Effector memory CD8-positive, alpha-beta T cell (primary cell): ENCODE data around the gene CFDP1.
A peak's percentile ranks its signal among the peaks of the same experiment; 100 is the strongest.

Experiments
- ATAC-seq: fragments of 150-1000 bp; cut with Tn5 transposase; replicated peaks from 2 replicates; pipeline ENCODE4 v1.10.0; 2021; ENCODE audit warnings: mild to moderate bottlenecking, moderate library complexity
- DNase-seq, 3 experiments: peaks; one replicate each; pipeline ENCODE4 v3.0.0; 2021
- H3K27ac Mint-ChIP-seq, 2 donors: one replicate each; pipeline ENCODE4 v1.8.0; 2022; ENCODE audit warnings: mild to moderate bottlenecking in 2 of 2, mixed read lengths in 2 of 2, moderate library complexity in 2 of 2
- H3K27me3 Mint-ChIP-seq, 2 donors: one replicate each; pipeline ENCODE4 v1.8.0; 2022; ENCODE audit warnings: mixed read lengths in 2 of 2
- H3K36me3 Mint-ChIP-seq: one replicate; pipeline ENCODE4 v1.8.0; 2022; ENCODE audit warnings: mild to moderate bottlenecking, moderate library complexity, mixed read lengths; ENCODE audit not compliant: insufficient read depth
- H3K4me1 Mint-ChIP-seq, 2 donors: one replicate each; pipeline ENCODE4 v1.8.0; 2022; ENCODE audit warnings: low read depth in 2 of 2, mixed read lengths in 2 of 2
- H3K4me3 Mint-ChIP-seq, 2 donors: one replicate each; pipeline ENCODE4 v1.8.0; 2022; ENCODE audit warnings: mild to moderate bottlenecking in 2 of 2, mixed read lengths in 2 of 2, moderate library complexity in 2 of 2
- H3K9me3 Mint-ChIP-seq, 2 donors: one replicate each; pipeline ENCODE4 v1.8.0; 2022; ENCODE audit warnings: mixed read lengths in 2 of 2
- total RNA-seq, 9 experiments: gene quantifications; one replicate each; lab custom pipeline; 2026; lab: John Stamatoyannopoulos, UW

Gene CFDP1
- total RNA-seq: 14.5 to 37.0 (median 22.4) reads per million in 9 experiments

DNA sequence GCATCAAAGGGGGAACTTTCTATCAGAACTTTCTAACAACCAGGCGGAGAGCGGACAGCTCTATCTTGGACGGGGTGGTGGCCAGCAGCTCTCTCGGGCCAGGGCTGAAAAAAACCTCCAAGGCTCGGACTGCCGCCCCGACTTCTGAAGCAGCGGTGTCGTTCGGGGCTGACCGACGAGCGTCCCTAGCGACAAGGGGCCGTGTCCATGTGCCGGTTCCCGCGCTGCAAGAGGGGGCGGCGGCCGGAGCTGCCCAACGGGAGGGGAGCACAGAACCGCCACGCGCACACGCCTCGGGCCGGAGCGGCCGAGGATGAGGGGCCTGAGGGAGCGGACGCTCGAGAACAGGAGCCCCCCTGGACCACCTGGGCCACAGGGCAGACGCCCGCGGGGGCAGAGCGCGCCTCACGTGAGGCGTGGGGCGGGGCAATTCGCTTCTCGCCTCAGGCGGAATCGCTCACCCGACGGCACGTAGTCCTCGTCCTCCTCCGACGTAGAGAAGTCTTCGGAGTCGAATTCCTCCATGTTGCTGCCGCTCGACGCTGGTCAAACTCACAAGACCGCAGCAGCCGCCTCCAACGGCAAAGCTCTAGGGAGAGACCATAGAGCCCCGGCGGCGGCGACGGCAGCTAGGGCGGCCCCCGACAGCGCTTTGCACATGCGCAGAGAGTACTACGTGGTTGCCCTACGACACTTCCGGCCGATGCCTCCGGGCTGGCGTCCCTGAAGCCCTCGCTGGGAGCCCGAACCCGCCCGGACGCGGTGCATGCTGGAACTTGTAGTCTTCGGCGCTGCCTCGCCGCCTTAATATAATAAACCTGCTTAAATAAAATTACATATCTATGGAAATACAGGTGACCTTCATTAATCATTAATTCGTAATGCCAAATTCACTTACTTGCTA, at the start of gene CFDP1:
CFDP1 (minus strand) TSS at position 676 of the 904 bp plus-strand sequence; CDS start at position 525, 151 bp downstream.
- peak; percentile 85 for ATAC-seq
- peaks cover 42% of the 10 kb centered on the region for H3K36me3 Mint-ChIP-seq
- peaks cover 17 to 29% of the 10 kb centered on the region in 2 donors for H3K4me1 Mint-ChIP-seq

DNA sequence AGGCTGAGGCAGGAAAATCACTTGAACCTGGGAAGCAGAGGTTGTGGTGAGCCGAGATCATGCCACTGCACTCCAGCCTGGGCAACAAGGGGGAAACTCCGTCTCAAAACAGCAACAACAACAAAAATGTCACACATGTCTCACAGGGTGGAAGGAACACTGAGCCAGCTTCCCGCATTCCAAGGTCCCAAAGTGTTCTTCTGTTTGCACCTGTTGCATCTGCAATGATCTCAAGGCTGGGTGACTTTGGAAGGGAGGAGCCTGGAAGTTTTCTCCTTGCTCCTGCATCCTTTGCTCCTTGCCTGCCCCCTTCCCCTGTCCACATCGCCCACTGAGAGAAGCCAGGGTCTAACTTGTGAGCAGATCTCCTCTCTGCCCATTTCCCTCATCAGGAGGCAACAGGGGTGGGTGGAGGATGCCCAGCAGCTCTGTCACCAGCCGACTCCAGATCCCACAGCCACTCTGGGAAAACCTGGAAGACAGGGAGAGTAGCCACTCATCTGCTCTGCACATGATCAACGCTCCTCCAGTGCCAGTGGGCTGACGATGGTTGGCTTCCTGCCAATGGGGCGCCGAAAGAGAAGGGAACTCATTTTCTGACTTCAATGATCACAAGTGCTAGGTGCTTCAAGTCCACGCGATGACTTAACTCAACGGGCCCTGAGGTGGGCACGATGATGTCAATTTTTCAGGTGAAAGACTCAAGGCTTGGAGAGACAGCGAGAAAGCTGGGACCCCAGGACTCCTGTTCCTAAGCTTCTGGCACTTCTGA, 49.3 kb upstream of the CFDP1 start:
- no peaks in the 10 kb centered on the region for H3K4me1 Mint-ChIP-seq
- H3K9me3 Mint-ChIP-seq: no peaks in the 10 kb centered on the region
- DNase-seq: no peak
- ATAC-seq: no peak
- no peak overlapping the region for H3K4me3 Mint-ChIP-seq
- peaks cover 7% of the 10 kb centered on the region for H3K36me3 Mint-ChIP-seq
- H3K27me3 Mint-ChIP-seq: peaks cover 20 to 68% of the 10 kb centered on the region in 2 donors
- no peak overlapping the region for H3K27ac Mint-ChIP-seq

More for the DNA sequence above, at the start of gene CFDP1:
- Mint-ChIP-seq H3K4me3 (peak within 1 kb of the TSS; percentile 90 to 94), H3K27me3 (no peaks in the 10 kb centered on the region), H3K9me3 (peaks cover 0 to 3% of the 10 kb centered on the region in 2 donors), H3K27ac (peak within 1 kb of the TSS; percentile 99)
- peak; percentile 94 to 96 (median 94) for DNase-seq

DNA sequence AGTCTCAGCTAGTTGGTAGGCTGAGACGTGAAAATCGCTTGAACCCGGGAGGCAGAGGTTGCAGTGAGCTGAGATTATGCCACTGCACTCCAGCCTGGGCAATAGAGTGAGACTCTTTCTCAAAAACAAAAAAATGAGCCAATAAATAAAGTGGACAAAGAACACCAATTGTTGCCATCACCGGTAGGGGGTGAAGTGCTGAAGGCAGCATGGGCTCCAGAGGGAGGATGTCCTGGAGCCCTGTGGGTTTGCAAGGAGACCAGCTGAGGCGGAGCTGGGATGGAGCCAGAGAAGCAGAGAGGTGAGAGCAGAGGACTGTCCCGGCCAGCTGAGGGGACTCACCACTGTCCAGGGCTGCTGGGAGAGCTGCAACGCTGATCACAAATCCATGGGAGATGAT, 48.2 kb upstream of the CFDP1 start:
- Mint-ChIP-seq H3K27me3 (peaks cover 14 to 67% of the 10 kb centered on the region in 2 donors), H3K36me3 (peaks cover 7% of the 10 kb centered on the region), H3K27ac (no peak overlapping the region), H3K4me3 (no peak overlapping the region), H3K9me3 (no peaks in the 10 kb centered on the region), H3K4me1 (no peaks in the 10 kb centered on the region)
- no peak for ATAC-seq
- no peak for DNase-seq

- H3K4me1 Mint-ChIP-seq: no peaks in the 10 kb centered on the region
- ATAC-seq (no peak), DNase-seq (no peak)
- peaks cover 7% of the 10 kb centered on the region for H3K36me3 Mint-ChIP-seq
- H3K9me3 Mint-ChIP-seq: no peaks in the 10 kb centered on the region
- H3K27me3 Mint-ChIP-seq: peaks cover 6 to 59% of the 10 kb centered on the region in 2 donors
- H3K4me3 Mint-ChIP-seq: no peak overlapping the region
- no peak overlapping the region for H3K27ac Mint-ChIP-seq
Observed at GRCh38 chr16:75479421-75479990, 46.2 kb upstream of the CFDP1 start.

DNA sequence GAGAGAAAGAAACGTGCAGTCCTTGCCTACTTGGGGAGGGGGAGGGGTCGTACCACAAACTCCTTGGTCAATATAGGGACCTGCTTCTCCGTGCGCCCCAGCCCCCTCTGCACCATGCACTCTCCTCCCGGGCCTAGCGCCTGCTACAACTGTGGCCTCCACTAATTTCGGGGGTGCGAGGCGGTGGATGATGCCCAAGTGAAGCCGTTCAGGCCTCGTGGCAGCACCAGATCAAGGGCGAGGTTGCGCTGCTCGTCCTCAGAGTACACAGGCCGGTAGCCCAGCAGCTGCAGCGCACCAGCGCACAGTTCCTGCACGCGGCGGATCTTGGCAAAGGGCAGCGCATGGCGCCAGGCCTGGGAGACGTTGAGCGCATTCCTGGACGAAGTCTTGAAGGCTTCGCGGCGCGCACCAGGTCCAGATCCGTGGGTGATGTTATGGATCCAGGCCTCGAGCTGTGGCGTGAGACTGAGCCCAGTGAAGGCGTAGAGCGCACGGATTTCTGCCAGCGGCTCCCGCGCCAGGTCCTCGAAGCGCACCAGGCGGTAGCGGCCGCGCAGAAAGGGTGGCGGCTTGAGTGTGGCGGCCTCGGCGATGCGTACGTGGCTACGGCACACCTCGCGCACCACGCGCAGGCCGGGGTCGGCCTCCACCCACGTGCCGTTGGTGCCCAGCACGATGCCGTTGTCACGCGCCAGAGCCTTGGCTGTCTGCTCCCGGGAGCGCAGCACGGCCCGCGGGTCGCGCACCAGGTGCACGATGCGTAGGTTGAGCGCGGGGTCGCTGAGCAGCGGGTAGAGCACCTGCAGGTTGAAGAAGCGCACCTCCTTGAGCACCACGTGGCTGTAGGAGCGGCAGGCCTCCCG, 45.4 kb upstream of the CFDP1 start:
- H3K27me3 Mint-ChIP-seq: peaks cover 6 to 59% of the 10 kb centered on the region in 2 donors
- H3K4me3 Mint-ChIP-seq: no peak overlapping the region
- no peak for ATAC-seq
- DNase-seq: no peak
- H3K27ac Mint-ChIP-seq: no peak overlapping the region
- no peaks in the 10 kb centered on the region for H3K9me3 Mint-ChIP-seq
- no peaks in the 10 kb centered on the region for H3K4me1 Mint-ChIP-seq
- H3K36me3 Mint-ChIP-seq: peaks cover 4% of the 10 kb centered on the region

DNA sequence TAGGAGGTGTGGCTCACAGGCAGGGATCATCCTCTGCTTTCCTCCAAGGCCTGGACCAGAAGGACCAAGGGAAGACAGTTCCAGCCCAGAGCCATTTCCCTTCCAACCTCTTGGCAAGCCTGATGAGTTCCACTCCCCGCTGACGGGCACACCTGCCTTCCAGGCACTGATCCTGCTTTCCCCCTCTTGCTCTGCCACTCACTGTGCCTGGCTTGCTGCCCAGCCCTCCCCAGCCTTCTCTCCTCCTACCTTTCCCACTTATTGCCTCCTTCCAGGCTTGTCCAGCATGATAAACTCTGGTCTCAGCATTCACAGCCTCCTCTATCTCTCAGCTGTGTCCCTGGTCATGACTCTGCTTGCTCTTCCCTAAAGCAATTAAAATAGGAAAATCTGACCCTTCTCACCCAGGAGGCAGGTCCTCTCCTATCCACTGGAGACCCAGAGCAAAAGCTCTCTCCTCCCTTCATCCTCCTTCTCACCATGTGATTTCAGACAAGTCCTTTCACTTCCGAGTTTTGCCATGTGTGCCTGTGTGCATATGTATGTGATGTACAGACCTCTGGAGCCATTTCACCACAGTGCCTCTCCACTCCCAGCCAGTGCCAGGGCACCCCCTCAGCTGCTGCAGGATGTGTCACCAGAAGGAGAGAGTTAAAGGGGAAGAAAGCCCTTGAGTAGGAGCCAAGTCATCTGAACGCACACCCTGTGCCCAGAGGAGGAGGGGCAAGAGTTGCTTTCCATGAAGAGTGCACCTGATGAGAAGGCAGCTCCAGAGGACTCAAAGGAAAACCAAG, 44.6 kb upstream of the CFDP1 start:
- H3K27ac Mint-ChIP-seq: no peak overlapping the region
- H3K4me3 Mint-ChIP-seq: no peak overlapping the region
- no peaks in the 10 kb centered on the region for H3K4me1 Mint-ChIP-seq
- no peaks in the 10 kb centered on the region for H3K9me3 Mint-ChIP-seq
- H3K27me3 Mint-ChIP-seq: peaks cover 6 to 57% of the 10 kb centered on the region in 2 donors
- ATAC-seq (no peak), DNase-seq (no peak)
- no peaks in the 10 kb centered on the region for H3K36me3 Mint-ChIP-seq

GRCh38 chr16:75476817-75477216, 43.5 kb upstream of the CFDP1 start:
- no peak overlapping the region for H3K4me3 Mint-ChIP-seq
- no peak for ATAC-seq

DNA sequence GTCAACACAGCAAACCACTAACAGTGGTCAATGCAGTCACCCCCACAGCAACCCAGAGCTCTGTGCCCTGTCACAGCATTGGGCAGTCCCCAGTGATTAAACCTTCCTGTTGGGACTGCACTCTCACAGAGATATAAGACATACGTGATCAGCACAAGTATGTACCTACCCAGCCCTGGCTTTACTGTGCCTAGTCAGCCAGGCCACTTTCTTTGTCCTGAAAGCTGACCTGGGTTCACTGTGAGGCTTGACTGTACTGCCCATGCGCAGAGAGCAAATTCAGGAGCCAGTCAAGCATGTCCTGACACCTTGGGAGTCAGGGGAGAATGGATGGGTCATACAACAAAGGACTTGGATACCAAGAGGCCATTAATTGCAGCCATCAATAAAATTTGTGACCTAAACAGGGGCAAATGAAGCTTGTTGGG, 42.1 kb upstream of the CFDP1 start:
- no peaks in the 10 kb centered on the region for H3K4me1 Mint-ChIP-seq

More at GRCh38 chr16:75476817-75477216, 43.5 kb upstream of the CFDP1 start:
- Mint-ChIP-seq H3K4me1 (no peaks in the 10 kb centered on the region), H3K36me3 (no peaks in the 10 kb centered on the region), H3K9me3 (no peaks in the 10 kb centered on the region), H3K27me3 (peaks cover 6 to 46% of the 10 kb centered on the region in 2 donors), H3K27ac (no peak overlapping the region)
- no peak for DNase-seq

DNA sequence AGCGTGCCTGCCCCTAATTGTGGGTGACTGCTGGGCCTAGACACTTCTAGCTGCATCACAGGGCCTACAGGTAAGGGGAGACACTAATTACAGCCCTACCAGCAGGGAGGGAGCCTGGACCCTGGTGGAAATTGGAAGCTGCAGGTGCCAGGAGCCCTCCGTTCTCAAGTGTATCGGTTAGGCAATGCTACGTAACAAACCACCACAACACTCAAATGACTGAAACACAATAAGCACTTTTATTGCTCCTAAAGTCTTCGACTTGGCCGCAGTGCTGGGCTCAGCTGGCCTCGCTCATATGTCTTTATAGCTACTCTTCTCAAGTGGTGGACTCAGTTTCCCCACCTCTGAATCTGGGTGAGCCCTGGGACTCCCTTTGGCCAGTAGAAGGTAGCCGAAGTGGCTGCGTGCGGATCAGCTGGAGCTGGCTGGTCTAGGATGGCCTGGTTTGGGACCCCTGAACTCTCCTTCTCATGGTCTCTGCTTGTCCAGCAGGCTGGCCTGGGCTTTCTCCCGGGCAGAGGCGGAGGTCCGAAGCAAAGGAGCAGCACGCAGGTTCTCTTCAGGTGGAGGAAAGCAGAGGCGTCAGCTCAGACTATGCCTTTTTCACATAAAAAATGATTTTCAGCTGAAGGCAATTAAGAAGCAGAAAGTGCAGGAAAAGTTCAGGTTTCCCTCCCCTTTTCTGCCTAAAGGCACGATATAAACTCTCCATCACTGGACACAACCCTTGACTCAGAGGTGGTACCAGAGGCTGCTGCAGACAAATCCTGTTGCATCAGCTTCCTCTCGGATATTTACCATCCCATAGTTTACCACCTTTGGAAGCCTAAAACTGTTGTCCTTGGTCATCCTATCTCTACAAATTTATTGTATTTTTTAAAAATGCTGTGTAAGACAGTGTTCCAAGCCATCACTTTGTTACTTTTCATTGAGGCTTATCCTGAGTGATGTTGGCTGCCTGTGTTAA, 39.9 kb upstream of the CFDP1 start:
- ATAC-seq (no peak), DNase-seq (no peak)
- no peak overlapping the region for H3K4me3 Mint-ChIP-seq
- H3K4me1 Mint-ChIP-seq: no peaks in the 10 kb centered on the region
- no peaks in the 10 kb centered on the region for H3K9me3 Mint-ChIP-seq
- H3K27ac Mint-ChIP-seq: peak overlapping the region in 1 of 2 donors; percentile 38
- peaks cover 0 to 20% of the 10 kb centered on the region in 2 donors for H3K27me3 Mint-ChIP-seq
- peaks cover 3% of the 10 kb centered on the region for H3K36me3 Mint-ChIP-seq

More for the DNA sequence above, 42.1 kb upstream of the CFDP1 start:
- H3K9me3 Mint-ChIP-seq: no peaks in the 10 kb centered on the region
- no peak overlapping the region for H3K4me3 Mint-ChIP-seq
- H3K36me3 Mint-ChIP-seq: peaks cover 3% of the 10 kb centered on the region
- H3K27ac Mint-ChIP-seq: peak overlapping the region in 1 of 2 donors; percentile 53
- ATAC-seq (no peak), DNase-seq (no peak)
- H3K27me3 Mint-ChIP-seq: peaks cover 0 to 33% of the 10 kb centered on the region in 2 donors

DNA sequence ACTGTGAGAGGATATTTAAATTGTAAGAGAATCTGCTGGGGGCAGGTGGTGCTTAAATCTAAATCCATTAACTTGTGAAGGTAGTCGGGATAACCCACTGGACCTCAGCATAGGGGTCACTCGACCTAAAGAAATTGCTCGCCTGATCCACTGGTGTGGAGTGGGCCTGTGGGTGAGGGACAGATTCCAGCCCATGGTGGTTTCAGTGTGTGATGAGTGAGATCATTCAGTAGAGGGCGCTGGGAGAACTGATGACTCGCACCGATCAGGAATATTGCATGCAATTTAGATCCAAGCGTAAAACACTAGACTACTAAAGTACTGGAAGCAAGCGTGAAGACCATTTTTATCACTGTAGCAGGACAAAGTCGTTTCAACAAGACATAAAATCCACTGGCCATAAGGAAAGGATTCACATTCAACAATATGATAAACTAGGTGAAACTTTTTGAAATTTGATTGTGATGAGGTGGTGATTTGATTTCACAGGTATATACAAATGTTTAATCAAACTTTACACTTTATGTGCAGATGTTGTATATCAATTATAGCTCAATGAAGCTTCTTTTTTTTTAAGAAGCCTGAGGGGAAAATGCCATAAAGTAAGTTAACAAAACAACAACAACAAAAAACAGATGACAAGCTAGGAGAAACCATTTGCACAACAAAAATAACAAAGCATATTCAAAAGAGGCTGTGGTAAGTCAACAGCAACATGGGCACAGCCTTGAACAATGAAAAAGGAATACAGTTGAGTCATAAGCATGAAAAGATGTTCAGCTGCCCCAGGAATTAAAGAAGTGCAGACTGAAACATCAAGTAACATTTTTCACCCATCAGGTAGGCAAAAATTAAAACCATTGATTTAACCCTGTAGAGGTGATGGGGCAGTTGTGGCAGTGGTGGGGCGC, 38.7 kb upstream of the CFDP1 start:
- H3K27me3 Mint-ChIP-seq: peaks cover 0 to 10% of the 10 kb centered on the region in 2 donors
- no peak overlapping the region for H3K4me3 Mint-ChIP-seq
- peak; percentile 83 for ATAC-seq
- H3K4me1 Mint-ChIP-seq: no peaks in the 10 kb centered on the region
- peak; percentile 28 to 35 (median 33) for DNase-seq
- H3K9me3 Mint-ChIP-seq: no peaks in the 10 kb centered on the region
- H3K27ac Mint-ChIP-seq: peak overlapping the region in 1 of 2 donors; percentile 38
- H3K36me3 Mint-ChIP-seq: peaks cover 3% of the 10 kb centered on the region
